NCI-H82 treated with DMSO at 0.1 percent for 48 hours (cell line): Measurements from ENCODE around the gene PTPRK.
A peak's percentile ranks its signal among the peaks of the same experiment; 100 is the strongest.

Source experiments
- DNase-seq: peaks from one replicate; lab custom pipeline; 2025; ENCODE audit not compliant: unreplicated experiment; lab: John Stamatoyannopoulos, UW

The PTPRK gene

GRCh38 chr6:127976111-127976510 lies 544.3 kb downstream of the PTPRK start:
- DNase-seq, result no peak

DNA sequence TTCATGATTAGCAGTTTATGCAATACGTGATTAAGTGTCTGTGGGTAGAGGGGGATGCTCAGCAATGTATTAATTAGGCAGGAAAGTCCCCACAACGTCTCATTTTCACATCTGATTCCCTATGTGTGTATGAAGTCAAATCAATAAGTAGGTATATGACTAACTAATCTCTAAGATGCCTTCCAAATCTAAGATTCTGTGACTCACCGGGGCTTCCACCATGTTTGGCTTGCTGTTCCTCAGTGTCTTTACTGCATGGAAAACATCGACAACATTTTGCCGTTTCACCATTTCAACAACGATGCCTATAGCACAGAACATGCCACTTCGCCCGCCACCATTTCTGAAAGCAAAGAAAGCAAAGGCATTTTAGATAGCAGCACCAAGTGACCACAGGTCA lies 547.6 kb downstream of the PTPRK start:
- DNase-seq, result no peak

- DNase-seq, result no peak
Measured at GRCh38 chr6:127971945-127972391, 548.4 kb downstream of the PTPRK start.

- no peak for DNase-seq
Measured at GRCh38 chr6:127971386-127971785, 549.0 kb downstream of the PTPRK start.

DNA sequence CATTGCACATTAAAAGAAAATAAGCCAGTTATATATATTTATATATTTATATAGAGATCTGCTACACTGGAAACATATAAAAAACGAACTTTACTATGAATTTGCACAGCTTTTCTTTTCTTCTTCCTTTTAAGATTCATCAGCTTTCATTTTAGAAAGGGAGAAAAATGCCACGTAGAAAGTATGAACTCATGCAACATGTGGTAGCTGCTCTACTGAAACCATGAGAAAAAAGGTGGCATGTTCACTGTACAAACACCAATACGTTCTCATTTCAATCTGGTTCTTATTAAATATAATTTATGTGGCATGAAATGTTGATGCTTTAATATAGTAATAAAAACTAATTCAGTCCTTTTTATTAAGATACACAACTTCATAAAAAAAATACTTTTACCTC lies 550.7 kb downstream of the PTPRK start:
- DNase-seq, result no peak

- DNase-seq, result no peak
Measured at GRCh38 chr6:127968394-127968793, 552.0 kb downstream of the PTPRK start.

- DNase-seq, result no peak
Measured at GRCh38 chr6:127967708-127968107, 552.7 kb downstream of the PTPRK start.

DNA sequence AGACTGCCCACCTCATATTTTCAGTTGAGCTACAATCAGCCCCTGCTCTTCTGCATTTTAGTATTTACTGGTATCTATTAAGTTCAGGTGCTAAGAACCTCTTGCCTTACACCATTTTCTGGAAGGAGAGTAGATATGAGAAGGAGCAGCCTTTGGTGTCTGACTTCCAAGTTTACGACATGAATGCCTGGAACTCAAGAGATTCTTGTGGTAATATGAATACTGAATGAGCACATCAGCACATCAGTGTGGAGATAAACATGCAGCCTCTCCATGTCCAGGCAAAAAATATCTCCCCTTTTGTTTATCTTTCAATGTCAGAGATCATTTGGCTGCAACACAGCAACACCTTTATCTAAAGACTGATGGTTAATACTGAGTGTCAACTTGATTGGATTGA lies 553.8 kb downstream of the PTPRK start:
- DNase-seq, result no peak

DNA sequence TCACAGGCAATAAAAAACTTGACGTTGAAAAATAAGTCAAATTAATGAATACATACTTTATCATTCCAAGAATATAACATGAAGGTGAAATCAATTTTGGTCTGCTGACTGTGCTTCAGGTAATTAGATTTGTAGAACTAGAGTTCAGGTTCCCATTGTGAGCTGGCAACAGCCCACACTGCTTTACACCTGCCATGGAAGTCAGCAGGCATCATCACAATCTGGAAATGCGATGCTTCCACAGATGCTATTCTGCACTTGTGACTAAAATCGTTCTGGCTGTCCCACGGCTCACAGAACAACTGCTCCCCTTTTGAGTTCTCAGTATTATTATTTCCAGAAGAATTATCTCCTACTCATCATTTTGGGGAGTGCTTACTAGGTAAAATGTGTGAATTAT lies 556.9 kb downstream of the PTPRK start:
- DNase-seq, result no peak

GRCh38 chr6:127959869-127960268 lies 560.5 kb downstream of the PTPRK start:
- no peak for DNase-seq

DNA sequence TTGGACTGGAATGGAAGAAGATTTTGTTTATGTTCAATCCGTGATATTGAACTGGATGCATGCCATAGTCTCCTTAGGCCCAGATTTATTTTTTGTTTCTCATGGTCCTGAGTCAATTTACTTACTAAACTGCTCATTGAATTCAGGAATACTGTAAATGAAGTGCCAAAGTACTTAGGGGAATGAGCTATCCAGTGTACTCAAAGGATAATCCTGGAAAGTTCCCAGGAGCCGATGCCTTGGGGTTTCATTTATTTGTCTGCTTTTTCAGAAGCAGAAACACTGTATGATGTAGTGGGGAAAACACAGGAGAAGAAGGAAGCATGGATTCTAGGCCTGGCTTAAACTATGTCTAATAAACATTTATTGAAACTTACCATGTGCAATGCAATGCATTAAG lies 563.4 kb downstream of the PTPRK start:
- no peak for DNase-seq

GRCh38 chr6:127956260-127956888 lies 564.0 kb downstream of the PTPRK start:
- no peak for DNase-seq

DNA sequence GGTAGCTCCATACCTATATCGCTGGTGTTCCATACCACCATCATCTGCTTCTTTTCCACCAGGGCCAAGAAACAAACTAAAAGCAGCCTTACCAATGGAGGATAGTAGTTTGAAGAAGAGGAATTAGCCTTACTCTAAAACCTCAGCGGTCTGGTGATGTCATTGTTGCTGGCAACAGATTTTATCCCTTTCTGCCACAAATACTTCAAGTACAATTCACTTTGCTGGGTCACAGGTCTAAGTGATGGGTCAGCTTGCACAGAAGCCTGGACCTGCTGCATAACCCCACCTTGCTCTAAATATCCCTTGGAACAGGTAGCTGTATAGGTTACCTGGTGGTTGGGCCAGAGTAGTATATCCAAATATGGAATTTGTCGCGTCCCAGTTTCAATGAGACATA lies 566.3 kb downstream of the PTPRK start:
- no peak for DNase-seq

- DNase-seq, result peak; percentile 95
Measured at GRCh38 chr6:127952831-127953230, 567.6 kb downstream of the PTPRK start.

GRCh38 chr6:127952176-127952575 lies 568.2 kb downstream of the PTPRK start:
- no peak for DNase-seq

GRCh38 chr6:127951172-127951917 lies 569.1 kb downstream of the PTPRK start:
- no peak for DNase-seq

GRCh38 chr6:127950566-127951145 lies 569.7 kb downstream of the PTPRK start:
- DNase-seq, result no peak

GRCh38 chr6:127949251-127949650 lies 571.1 kb downstream of the PTPRK start:
- DNase-seq, result no peak

DNA sequence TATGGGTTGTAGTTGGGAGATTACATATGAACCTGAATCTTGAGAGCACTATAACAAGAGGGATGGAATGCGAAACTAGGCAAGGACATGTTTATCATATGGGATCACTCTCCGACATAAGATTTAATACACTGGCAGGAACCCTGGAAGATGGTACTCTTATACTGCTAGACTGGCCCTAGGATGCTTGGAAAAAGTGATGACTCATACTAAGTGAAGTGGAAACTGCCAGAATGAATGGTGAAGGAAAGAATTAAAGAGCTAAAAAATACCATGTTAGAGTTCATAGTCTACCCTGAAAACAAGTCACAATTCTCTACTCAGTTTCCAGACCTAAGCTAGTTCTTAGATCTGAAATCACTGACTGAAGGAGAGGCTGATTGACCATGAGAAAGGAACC lies 574.0 kb downstream of the PTPRK start:
- no peak for DNase-seq

- DNase-seq, result no peak
Measured at GRCh38 chr6:127945434-127946097, 574.8 kb downstream of the PTPRK start.

DNA sequence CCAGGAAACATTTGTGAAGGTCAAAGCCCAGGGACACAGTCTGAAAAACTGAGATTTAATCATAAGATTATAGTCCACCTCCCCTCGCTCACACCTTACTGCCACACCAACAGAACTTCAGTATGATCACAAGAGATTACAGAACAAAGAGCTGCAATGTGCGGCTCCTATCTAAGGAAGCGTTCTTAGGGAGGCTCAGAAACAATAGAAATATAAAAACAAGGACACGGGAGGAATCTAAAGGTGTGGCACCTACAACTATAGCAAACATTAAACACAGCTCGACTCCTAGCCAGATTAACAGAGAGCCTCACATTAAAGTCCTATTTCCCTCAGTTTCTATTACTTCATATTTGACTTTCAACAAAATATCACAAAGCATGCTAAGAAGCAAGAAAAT lies 579.2 kb downstream of the PTPRK start:
- DNase-seq, result no peak
